GM23248 (cell line): ENCODE data around the gene SLC2A6.

ENCODE experiments used
- EZH2 ChIP-seq: fragments of 200-600 bp; sonication (generic); IDR thresholded peaks from 2 replicates; pipeline ENCODE4 v1.6.1; 2018; ENCODE audit warnings: antibody characterized with exemption, mild to moderate bottlenecking; ENCODE audit not compliant: insufficient read depth, poor library complexity, severe bottlenecking
- EZH2phosphoT487 ChIP-seq: fragments of 200-600 bp; sonication (generic); IDR thresholded peaks from 2 replicates; pipeline ENCODE4 v1.6.1; 2018; ENCODE audit warnings: antibody characterized with exemption, moderate library complexity, mild to moderate bottlenecking, low read depth; ENCODE audit not compliant: insufficient read depth

GRCh38 chr9:133467101-133467500, 11.8 kb downstream of the SLC2A6 start:
- TF ChIP-seq EZH2 (no peak), EZH2phosphoT487 (no peak)
